Endometrial microvascular endothelial cells (primary cell): ENCODE results near the gene TMEM178B. TPM values are rescaled to one million over a fixed set of nuclear protein-coding genes. Genes with fewer than 3 reads are reported as not detected.
"Not testable (repeated sequence)": the region's sequence is repeated elsewhere in the genome, so short reads cannot be mapped to it uniquely, and the experiment has no call there.

Experiments
- in situ Hi-C: cut with HindIII; loops from 2 replicates; pipeline ENCODE4 v1.10.0; 2017; ENCODE audit warnings: low sequenced_read_pairs, low pct_unique_long_range_greater_than_20kb; ENCODE audit errors: inconsistent ontology term
- total RNA-seq: library from RNA; depleted of rRNA; stranded (reverse); fragments of >200 nt; gene quantifications from one replicate; pipeline ENCODE4 v1.2.3, GENCODE V29; 2015; ENCODE audit errors: inconsistent ontology term

Gene TMEM178B
- total RNA-seq, 1 donor from 2014 or later = 0.28 TPM

DNA sequence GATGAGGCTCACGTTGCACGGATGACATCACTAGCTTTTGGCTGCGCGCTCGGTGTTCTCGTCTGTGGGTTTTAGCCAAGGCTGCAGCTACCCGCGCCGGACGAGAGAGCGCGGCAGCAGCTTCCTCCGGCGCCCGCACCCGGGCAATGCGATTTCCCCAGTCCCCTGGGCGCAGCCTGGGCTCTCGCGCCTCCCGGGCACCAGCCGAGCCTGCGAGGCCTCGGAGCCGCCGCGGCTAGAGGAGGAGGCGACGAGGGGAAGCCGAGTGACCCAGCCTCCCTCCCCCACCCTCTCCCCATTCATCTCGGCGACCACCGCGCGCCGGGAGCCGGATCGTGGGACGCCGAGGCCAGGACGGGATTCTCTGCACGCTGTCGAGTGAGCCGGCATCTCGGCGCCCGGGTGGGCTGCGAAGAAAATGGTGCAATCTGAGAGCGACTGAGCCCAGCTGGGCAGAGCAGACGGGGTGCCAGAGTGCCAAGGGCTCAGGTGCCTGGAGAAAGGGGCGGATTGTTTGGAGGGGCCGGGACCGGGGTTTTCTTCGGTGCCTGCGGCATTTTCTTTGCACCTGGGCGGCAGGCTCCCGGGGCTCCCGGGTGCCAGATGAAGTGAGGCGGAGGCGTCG, 1.2 kb upstream of the TMEM178B start:
- in situ Hi-C loops = no loop called here

DNA sequence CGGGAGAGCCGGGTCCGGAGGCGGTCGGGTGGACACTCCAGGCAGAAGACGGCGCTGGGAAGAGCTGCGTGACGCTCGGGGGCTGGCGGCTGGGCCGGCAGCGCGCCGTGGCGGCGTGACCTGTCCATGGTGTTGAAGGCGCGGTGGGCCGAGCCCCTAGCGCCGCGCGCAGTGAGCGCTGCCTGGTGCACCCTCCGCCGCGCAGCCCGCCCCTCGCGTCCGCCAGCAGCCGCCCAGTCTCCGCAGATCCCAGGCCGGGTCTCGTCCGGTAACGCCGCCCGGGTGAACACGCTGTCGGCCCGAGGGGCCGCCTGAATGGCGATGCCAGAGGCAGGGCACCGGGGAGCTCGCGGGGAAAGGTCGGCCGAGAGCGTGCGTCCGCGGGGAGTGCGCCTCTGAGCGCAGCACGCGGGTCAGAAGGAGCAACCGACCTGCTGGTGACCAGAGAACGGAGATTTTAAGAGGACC, 657 bp upstream of the TMEM178B start:
- in situ Hi-C loops = no loop called here

DNA sequence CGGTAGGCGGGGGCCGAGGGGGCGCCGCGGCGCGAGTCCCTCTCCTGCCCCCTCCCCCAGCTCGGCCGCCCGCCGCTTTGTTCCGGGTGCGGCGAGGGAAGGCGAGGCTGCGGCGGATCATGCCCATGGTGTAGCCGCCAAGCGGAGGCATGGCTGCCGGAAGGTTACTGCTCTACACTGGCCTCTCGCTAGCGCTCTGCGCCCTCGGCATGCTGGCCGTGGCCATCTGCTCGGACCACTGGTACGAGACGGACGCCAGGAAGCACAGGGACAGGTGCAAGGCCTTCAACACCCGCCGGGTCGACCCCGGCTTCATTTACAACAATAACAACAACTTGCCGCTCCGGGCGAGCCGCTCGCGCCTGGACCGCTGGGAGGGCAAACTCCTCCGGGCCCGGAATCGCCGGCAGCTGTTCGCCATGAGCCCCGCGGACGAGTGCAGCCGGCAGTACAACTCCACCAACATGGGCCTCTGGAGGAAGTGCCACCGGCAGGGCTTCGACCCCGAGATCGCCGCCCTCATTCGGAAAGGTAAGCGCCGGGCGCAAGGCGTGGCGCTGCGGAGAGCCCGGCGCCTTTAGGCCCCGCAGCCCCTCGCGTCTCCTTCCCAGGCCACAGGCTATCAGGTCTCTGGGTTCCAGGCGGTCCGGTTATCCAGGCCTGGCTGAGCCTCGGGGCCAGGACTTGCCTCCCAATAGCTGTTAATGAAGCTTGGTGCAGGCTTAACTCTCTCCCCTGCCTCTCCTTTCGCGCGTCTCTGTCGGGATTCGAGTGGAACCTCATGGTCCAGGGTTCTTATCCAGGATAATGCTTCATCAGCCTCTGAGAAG, 513 bp downstream of the TMEM178B start:
- in situ Hi-C loops = no loop called here

DNA sequence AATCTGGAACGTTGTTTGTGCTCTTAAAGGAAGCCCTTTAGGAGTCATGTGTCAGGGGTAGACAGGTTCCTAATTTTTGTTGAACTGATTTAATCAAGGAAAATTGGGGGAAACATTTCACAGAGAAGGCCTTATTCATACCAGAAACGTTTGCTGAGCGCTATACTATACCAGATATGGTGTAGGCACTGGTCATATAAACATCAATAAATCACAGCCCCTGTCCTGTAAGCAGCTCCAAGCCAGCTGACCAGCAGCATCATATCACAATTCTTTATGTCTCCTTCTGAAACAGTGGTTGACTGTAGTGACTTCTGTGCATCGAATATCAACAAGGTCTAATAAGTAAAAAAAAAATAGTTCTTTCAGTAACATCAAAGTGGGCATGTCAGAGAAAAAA, 1.1 kb downstream of the TMEM178B start:
- in situ Hi-C loops = no loop called here

DNA sequence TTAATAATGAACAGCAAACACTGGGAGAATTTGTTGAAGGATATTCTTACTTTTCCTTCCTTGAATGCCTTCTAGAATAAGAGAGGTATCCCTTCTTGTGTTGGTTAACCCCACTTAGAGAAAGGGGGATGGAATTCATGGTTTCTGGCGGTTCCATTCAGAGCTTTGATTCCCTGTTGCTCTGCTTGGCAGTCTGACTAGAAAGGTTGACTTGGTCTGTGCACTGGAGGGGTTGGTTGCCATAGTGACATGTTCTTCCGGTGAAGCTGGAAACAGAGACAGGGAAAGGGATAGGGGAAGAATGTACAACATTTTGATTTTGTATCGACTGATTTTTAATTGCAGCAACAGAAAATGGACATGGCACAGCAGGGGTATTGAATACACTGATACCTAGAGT, 2.5 kb downstream of the TMEM178B start:
- in situ Hi-C loops = no loop called here

DNA sequence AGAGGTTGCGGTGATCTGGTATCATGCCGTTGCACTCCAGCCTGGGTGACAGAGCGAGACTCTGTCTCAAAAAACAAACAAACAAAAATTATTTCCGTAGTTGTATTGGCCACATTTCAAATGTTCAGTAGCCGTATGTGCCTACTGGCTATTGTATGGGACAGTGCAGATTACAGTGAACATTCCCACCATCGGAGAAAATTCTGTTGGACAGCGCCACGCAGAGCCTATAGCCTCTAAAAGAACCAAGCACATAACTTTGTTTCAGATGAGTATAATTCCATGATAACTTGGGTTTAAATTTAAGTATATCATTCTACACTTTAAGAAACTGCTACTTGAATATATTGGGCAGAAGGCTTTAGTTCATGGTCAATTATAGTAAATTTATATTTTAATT, 5.4 kb downstream of the TMEM178B start:
- in situ Hi-C loops = no loop called here

DNA sequence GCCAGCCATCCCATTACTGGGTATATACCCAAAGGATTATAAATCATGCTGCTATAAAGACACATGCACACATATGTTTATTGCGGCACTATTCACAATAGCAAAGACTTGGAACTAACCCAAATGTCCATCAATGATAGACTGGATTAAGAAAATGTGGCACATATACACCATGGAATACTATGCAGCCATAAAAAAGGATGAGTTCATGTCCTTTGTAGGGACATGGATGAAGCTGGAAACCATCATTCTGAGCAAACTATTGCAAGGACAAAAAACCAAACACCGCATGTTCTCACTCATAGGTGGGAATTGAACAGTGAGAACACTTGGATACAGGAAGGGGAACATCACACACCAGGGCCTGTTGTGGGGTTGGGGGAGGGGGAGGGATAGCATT, 15.6 kb downstream of the TMEM178B start:
- in situ Hi-C loops = not testable (repeated sequence)

DNA sequence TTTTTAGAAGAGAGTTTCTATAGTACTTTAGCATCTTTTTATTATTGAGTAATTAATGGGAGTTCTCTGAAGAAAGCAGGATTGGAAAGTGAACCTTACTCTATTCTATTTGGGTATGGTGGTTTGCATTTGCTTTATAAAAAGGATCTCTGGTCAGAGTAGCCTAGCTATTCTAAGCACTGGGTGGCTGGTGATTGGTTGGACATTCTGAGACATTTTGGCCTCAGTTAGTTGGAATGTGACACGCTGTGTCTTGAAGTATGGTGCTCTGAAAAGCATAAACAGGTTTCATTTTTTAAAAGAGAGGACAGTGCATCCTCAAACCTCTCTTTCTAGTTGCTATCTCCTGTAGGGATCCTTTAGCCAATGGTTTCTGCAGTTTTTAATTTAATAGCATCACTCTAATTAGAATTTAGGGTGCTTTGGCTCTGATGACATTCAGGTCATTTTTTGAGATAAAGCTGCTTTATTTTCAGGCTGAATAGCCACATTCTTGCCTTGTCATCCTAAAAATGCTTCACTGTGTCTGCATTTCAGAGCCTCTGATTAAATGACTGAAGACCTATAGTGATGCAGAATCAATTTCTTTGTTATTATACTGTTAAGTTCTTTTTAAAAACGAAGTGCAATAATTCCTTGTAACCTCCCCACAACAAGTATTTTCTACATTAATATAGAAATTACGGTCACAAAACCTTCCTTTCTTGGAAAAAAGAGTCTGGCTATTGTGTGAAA, 20.6 kb downstream of the TMEM178B start:
- in situ Hi-C loops = no loop called here

DNA sequence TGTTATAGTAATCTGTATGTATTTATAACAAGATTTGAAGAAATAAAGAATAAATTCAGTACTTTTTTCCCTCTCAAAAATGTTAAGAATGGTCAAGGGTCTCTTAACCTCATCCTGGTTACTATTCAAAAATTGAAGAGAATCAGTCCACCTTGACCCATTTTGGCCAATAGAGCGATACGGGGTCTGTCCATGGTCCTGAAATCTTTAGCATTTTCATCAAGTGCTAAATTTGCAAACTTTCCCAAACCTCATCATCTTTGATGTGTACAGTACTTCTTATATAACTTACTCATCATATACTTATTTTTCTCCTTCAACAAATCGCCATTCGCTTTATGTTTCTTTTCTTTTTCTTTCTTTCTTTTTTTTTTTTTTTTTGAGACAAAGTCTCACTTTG, 23.6 kb downstream of the TMEM178B start:
- in situ Hi-C loops = no loop called here

DNA sequence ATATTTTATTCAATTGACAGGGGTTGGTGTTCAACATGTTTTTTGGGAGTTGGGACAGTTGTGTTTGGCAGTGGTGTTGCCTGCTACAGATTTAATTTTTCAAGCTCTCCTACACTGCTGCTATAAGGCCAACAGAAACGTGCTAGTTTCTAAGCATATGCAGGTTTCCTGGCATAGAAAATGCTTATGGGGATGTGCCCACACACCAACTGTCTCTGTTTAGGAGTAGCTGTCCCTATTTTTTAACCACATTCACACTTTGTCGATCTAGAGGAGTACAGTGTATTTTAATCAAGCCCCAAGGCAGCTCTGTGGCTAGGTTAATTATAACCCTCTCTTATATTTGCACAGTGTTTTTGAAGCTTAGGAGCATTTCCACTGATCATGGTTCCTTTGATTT, 28.6 kb downstream of the TMEM178B start:
- in situ Hi-C loops = no loop called here

DNA sequence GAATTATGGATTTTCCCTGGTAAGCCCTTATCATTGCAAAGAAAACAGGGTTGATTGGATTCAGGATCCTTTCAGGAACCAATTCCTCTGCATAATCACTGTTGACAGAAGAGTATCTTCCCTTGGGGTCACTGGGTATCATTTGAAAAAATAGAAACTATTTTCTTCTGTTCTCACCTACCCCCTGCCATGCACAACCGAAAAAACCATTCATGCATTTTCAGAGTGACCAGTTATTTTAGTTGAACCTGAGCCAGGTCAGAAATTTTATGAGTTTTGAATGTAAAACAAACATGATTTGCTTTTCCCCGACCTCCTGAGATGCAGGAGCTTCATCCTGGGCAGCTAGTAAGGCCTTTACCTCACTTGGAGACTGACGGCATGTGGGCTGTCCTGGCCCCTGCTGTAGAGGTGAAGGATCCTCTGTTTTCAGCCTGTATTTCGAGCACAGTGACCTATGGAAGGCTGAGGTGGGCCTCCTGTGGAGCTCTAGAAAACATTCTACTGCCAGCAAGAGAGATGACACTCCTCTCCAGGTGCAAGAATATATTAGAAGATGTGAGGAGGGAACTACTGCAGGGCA, 30.1 kb downstream of the TMEM178B start:
- in situ Hi-C loops = no loop called here

DNA sequence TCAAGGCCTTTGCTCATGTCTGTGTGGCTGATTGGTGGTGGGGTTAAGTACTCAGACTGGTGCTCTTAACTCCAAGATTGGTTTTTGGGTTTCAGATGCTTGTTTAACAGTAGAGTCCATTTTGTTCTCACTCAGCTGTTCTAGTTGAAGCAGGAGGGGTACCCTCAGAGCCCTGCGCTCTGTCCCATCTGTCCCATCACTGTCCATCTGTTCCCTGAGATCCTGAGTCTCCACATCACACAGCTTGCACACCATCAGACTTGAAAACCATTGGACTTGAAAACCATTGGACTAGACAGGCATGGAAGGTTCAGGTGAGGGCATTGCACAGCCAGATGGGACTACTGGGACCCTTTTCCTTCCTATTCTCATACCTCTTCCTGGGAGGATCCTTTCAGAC, 39.3 kb downstream of the TMEM178B start:
- in situ Hi-C loops = no loop called here

DNA sequence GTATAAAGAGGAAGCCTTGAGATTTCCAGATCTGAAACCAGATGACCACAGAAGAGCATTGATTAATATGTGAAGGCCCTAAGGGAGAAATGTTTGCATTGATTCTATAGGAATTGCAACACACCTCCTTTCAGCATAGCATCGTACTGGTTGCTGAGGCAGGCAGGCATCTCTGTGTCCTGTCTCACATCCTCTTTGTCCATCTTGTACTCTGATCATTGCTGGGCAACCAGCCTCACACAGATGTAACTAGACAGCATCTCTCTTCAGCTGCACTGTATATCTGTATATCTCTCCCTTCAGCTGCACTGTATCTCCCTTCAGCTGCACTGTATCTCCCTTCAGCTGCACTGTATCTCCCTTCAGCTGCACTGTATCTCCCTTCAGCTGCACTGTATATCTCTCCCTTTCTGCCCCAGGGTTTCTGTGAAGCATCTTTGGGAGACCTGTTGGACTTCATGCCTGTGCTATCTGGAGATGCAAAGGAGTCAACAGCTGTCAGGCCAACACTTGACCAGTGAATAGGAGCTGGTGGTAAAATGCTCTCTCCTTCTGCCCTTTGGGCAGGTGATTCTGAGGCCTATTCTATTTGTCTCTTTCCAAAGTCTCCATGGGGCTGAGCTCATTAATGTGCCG, 40.3 kb downstream of the TMEM178B start:
- in situ Hi-C loops = no loop called here

DNA sequence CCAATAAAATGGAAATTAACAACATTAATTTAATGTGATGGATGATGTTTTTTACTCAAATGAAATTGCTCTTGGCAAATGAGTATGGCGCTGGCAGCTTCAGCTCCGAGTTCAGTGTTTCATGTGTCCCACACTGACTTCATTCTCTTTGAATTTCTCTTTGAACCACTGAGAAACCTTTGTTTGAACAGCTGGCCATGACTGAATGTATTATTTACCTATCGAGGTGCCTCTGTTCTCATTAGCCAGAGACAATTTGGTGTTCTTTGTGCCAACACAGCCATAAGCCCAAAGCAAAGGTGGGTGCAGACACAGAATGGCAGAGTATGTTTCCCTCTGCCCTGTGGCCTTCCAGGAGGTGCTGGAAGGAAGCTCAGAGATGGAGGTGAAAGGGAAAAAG, 42.1 kb downstream of the TMEM178B start:
- in situ Hi-C loops = no loop called here

DNA sequence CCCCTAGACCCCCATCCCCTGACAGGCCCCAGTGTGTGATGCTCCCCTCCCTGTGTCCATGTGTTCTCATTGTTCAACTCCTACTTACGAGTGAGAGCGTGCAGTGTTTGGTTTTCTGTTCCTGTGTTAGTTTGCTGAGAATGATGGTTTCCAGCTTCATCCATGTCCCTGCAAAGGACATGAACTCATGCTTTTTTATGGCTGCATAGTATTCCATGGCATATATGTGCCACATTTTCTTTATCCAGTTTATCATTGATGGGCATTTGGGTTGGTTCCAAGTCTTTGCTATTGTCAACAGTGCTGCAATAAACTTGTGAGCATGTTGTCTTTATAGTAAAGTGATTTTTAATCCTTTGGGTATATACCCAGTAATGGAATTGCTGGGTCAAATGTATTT, 42.8 kb downstream of the TMEM178B start:
- in situ Hi-C loops = not testable (repeated sequence)

DNA sequence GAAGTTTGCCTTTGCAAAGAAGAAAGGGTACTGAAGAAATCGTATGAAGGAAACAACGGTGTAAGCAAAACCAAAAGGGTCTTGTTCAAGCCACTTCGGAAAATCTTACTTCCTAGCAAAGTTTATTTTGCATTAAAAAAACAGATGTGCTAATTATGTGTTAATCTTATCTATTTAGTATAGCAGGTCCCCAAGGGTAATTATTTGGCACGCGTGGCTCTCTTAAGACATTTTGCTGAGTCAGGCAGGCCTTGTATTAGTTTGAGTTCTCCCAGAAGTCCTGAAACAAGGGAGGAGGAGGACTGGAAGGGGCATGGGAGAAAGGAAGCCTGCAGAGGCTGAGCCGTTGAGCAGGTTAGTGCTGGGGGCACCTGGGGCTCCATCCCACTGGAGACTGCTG, 44.9 kb downstream of the TMEM178B start:
- in situ Hi-C loops = no loop called here

DNA sequence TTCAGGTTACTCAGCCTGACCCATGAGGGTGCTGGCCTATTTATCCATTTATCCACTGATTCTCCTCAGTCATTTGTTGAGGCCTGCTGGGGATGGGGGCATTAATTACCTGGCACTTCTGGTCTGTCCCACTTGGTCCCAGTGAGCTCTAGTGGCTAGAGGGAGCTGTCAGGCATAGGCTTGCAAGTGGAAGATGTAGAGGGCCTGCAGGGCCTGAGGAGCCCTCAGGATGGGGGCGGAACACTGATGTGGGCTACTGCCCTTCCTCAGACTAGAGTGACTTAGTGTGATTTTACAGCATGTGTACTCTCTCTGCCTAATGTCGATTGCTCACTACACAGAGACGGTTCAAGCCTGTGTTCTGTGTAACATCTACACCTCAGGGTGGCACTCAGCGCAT, 45.3 kb downstream of the TMEM178B start:
- in situ Hi-C loops = no loop called here

DNA sequence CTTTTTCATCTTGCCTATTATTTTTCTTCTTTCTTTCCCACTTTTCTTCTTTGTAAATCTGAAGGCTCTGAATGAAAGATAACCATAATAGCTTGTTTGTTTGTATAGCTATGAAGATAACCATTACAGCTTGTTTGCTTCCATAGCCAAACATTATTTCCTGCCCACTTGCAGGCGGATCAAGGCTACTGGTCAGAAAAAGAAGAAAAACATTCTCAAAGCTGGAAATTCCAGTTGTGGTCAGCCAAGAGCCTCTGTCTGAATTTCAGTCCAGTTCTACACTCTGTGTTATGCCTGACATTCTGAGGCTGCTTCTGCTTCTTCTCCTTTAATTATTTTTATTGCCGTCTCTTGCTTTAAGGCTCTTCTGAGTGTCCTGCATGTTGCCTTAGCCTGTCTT, 48.9 kb downstream of the TMEM178B start:
- in situ Hi-C loops = no loop called here

DNA sequence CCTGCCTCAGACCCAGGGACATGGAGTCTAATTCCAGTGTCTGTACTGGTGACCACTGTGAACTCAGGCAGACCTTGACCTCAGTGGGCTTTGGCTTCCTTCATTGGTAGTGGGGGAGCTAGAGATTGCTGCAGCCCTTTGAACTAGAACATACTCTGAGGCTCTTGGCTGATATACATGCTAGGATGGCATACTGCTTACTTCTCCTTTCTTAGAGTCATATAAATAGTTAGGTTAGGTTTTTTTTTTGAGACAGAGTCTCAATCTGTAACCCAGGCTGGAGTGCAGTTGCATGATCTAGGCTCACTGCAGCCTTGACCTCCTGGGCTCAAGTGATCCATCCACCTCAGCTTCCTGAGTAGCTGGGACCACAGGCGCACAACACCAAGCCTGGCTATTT, 49.7 kb downstream of the TMEM178B start:
- in situ Hi-C loops = no loop called here
